GM19035 (cell line): ENCODE measurements around the gene ELMOD3.
"Not testable (repeated sequence)": the region's sequence is repeated elsewhere in the genome, so short reads cannot be mapped to it uniquely, and the experiment has no call there.

ENCODE experiments used
- ATAC-seq: cut with Tn5 transposase; IDR thresholded peaks from one replicate; pipeline ENCODE4 v1.9.1; 2021; ENCODE audit not compliant: unreplicated experiment

The ELMOD3 gene

GRCh38 chr2:85400541-85401463 lies 46.2 kb downstream of the ELMOD3 start:
- no peak for ATAC-seq

- ATAC-seq = no peak
Measured at GRCh38 chr2:85401464-85401805, 46.9 kb downstream of the ELMOD3 start.

- ATAC-seq = no peak
Measured at GRCh38 chr2:85401844-85402243, 47.3 kb downstream of the ELMOD3 start.

GRCh38 chr2:85405201-85406059 lies 50.9 kb downstream of the ELMOD3 start:
- no peak for ATAC-seq

- no peak for ATAC-seq
Measured at GRCh38 chr2:85409845-85410583, 55.4 kb downstream of the ELMOD3 start, which contains the start of gene CAPG. TSS of gene CAPG (minus strand) at chr2:85410366. CDS start at chr2:85402145, 8,221 bp downstream.

GRCh38 chr2:85410584-85411404 lies 56.2 kb downstream of the ELMOD3 start:
- no peak for ATAC-seq

GRCh38 chr2:85411405-85411748 lies 56.8 kb downstream of the ELMOD3 start:
- ATAC-seq = no peak

GRCh38 chr2:85413592-85414420 lies 59.2 kb downstream of the ELMOD3 start:
- no peak for ATAC-seq

- ATAC-seq = not testable (repeated sequence)
Measured at GRCh38 chr2:85414421-85414759, 59.8 kb downstream of the ELMOD3 start.

- ATAC-seq = no peak
Measured at GRCh38 chr2:85414761-85415553, 60.4 kb downstream of the ELMOD3 start.

GRCh38 chr2:85415980-85416650 lies 61.5 kb downstream of the ELMOD3 start:
- no peak for ATAC-seq

GRCh38 chr2:85418132-85419008 lies 63.8 kb downstream of the ELMOD3 start, which contains the start of gene SH2D6:
TSS of gene SH2D6 (plus strand) at chr2:85418714. CDS start at chr2:85429466, 10,752 bp downstream.
- ATAC-seq = peak; percentile 92

GRCh38 chr2:85419009-85419675 lies 64.6 kb downstream of the ELMOD3 start:
- no peak for ATAC-seq

GRCh38 chr2:85420536-85421259 lies 66.1 kb downstream of the ELMOD3 start:
- ATAC-seq = peak; percentile 47

- no peak for ATAC-seq
Measured at GRCh38 chr2:85421260-85422071, 66.9 kb downstream of the ELMOD3 start.
